HCT116 (cell line): ENCODE results near the gene HS6ST3. TPM values are rescaled to one million over a fixed set of nuclear protein-coding genes. Genes with fewer than 3 reads are reported as not detected.

ENCODE experiments used
- ATAC-seq: fragments of 200-7000 bp; cut with Tn5 transposase; 2 replicates; pipeline ENCODE4 v1.9.1; 2020; ENCODE audit warnings: mild to moderate bottlenecking, moderate library complexity
- BruUV-seq: library from RNA; stranded (reverse); fragments of 400-500 nt; replicated peaks from 2 replicates; lab custom pipeline; 2021; lab: Mats Ljungman, UMichigan
- CTCF ChIA-PET: fragments of 300-600 bp; sonication (Branson Sonifier 250); formaldehyde crosslinking; loops from one replicate; lab custom pipeline; 2021; ENCODE audit warnings: antibody characterized with exemption; lab: Charles Lee
- POLR2A ChIA-PET: fragments of 300-600, 350-600 bp; sonication (Branson Sonifier 250); formaldehyde crosslinking; loops from one replicate; lab custom pipeline; 2021; ENCODE audit warnings: antibody characterized with exemption; lab: Charles Lee
- RAD21 ChIA-PET, 2 experiments: fragments of 300-600 bp; sonication (Branson Sonifier 250); formaldehyde crosslinking; loops; one replicate each; lab custom pipeline; 2023; ENCODE audit warnings: low total read pairs in 2 of 2; ENCODE audit not compliant: uncharacterized antibody in 2 of 2, unreplicated experiment in 2 of 2, low non-redundant PET in 1 of 2; lab: Charles Lee
- DNase-seq: peaks from one replicate; pipeline ENCODE4 v3.0.0-alpha.2; 2010; ENCODE audit warnings: low read depth, low spot score
- H2AFZ ChIP-seq: fragments of 200-600 bp; shearing (Covaris generic), sonication (generic); 2 replicates; pipeline ENCODE4 v1.6.1; 2017; ENCODE audit warnings: low read depth, mixed run types, mixed read lengths, antibody characterized with exemption, low read length; ENCODE audit not compliant: poor library complexity, severe bottlenecking
- H3K27ac ChIP-seq: 2 replicates; pipeline ENCODE4 v1.5.1; 2012; ENCODE audit warnings: low read depth, low read length
- H3K27me3 ChIP-seq: fragments of 200-600 bp; sonication (generic); 2 replicates; pipeline ENCODE4 v1.6.1; 2016; ENCODE audit warnings: mixed run types, low read length, mixed read lengths; ENCODE audit not compliant: insufficient read depth
- H3K36me3 ChIP-seq, 2 experiments: fragments of 200-500 bp in 1 of 2; fragments of 200-600 bp in 1 of 2; sonication (Bioruptor generic) in 1 of 2; sonication (generic) in 1 of 2; 2 replicates each; pipeline versions ENCODE4 v1.5.1 to v1.6.1; 2014 to 2016; ENCODE audit warnings: low read length in 2 of 2, inconsistent platforms in 1 of 2, mixed read lengths in 1 of 2, mixed run types in 1 of 2; ENCODE audit not compliant: insufficient read depth in 2 of 2, control insufficient read depth in 1 of 2
- H3K4me1 ChIP-seq, 2 experiments: fragments of 200-600 bp in 1 of 2; sonication (generic) in 1 of 2; 2 replicates each; pipeline versions ENCODE4 v1.5.1 to v1.6.1; 2012 to 2017; ENCODE audit warnings: low read length in 2 of 2, inconsistent platforms in 1 of 2, mild to moderate bottlenecking in 1 of 2, mixed read lengths in 1 of 2, mixed run types in 1 of 2, moderate library complexity in 1 of 2; ENCODE audit not compliant: insufficient read depth in 2 of 2, control insufficient read depth in 1 of 2
- H3K4me2 ChIP-seq: fragments of 200-600 bp; sonication (generic); 2 replicates; pipeline ENCODE4 v1.6.1; 2017; ENCODE audit warnings: mixed run types, low read length, mixed read lengths
- H3K4me3 ChIP-seq, 2 experiments: fragments of 200-600 bp in 1 of 2; sonication (generic) in 1 of 2; replicated peaks in 1 of 2; 2 replicates each; pipeline ENCODE4 v1.5.1; 2011 to 2016; ENCODE audit warnings: low read length in 2 of 2, control low read depth in 1 of 2, low read depth in 1 of 2, mild to moderate bottlenecking in 1 of 2, mixed read lengths in 1 of 2, mixed run types in 1 of 2
- H3K79me2 ChIP-seq: fragments of 200-600 bp; sonication (generic); 2 replicates; pipeline ENCODE4 v1.6.1; 2017; ENCODE audit warnings: mild to moderate bottlenecking, mixed run types, low read length, moderate library complexity, mixed read lengths; ENCODE audit not compliant: insufficient read depth
- H3K9ac ChIP-seq: fragments of 200-600 bp; sonication (generic); 2 replicates; pipeline ENCODE4 v1.6.1; 2016; ENCODE audit warnings: low read length, mixed read lengths
- H3K9me2 ChIP-seq: fragments of 200-600 bp; sonication (generic), shearing (Covaris generic); 2 replicates; pipeline ENCODE4 v1.6.1; 2017; ENCODE audit warnings: mixed run types, mild to moderate bottlenecking, moderate library complexity; ENCODE audit not compliant: insufficient read depth
- H3K9me3 ChIP-seq, 2 experiments: fragments of 200-500 bp in 1 of 2; fragments of 200-600 bp in 1 of 2; sonication (Bioruptor generic) in 1 of 2; sonication (generic) in 1 of 2; 2 replicates each; pipeline ENCODE4 v1.6.1; 2014 to 2017; ENCODE audit warnings: low read length in 2 of 2, mixed read lengths in 2 of 2, inconsistent platforms in 1 of 2, low read depth in 1 of 2, mild to moderate bottlenecking in 1 of 2, mixed run types in 1 of 2, moderate library complexity in 1 of 2; ENCODE audit not compliant: control insufficient read depth in 1 of 2, insufficient read depth in 1 of 2
- H4K20me1 ChIP-seq: fragments of 200-600 bp; sonication (generic), shearing (Covaris generic); 2 replicates; pipeline ENCODE4 v1.6.1; 2017; ENCODE audit warnings: mixed run types, mild to moderate bottlenecking, moderate library complexity; ENCODE audit not compliant: insufficient read depth
- CBX3 ChIP-seq: IDR thresholded peaks from 2 replicates; pipeline ENCODE4 v1.6.1; 2012; ENCODE audit warnings: low read depth
- CEBPB ChIP-seq: IDR thresholded peaks from 2 replicates; pipeline ENCODE4 v1.6.1; 2012; ENCODE audit warnings: low read depth
- EGR1 ChIP-seq: IDR thresholded peaks from 2 replicates; pipeline ENCODE4 v1.6.1; 2012; ENCODE audit warnings: low read depth
- ELF1 ChIP-seq: IDR thresholded peaks from 2 replicates; pipeline ENCODE4 v1.6.1; 2012; ENCODE audit warnings: low read depth, borderline replicate concordance
- EZH2 ChIP-seq: fragments of 200-600 bp; sonication (generic); IDR thresholded peaks from 2 replicates; pipeline ENCODE4 v1.6.1; 2017; ENCODE audit warnings: antibody characterized with exemption, mixed run types
- EZH2phosphoT487 ChIP-seq: fragments of 200-600 bp; IDR thresholded peaks from 2 replicates; pipeline ENCODE4 v1.6.1; 2018; ENCODE audit warnings: antibody characterized with exemption, borderline replicate concordance
- FOSL1 ChIP-seq: IDR thresholded peaks from 2 replicates; pipeline ENCODE4 v1.6.1; 2012; ENCODE audit warnings: low read depth
- JUND ChIP-seq: IDR thresholded peaks from 2 replicates; pipeline ENCODE4 v1.6.1; 2012
- POLR2A ChIP-seq: IDR thresholded peaks from 2 replicates; pipeline ENCODE4 v1.7.0; 2011; ENCODE audit warnings: borderline replicate concordance; ENCODE audit not compliant: insufficient read depth, insufficient read length; ENCODE audit errors: extremely low read depth
- RAD21 ChIP-seq: IDR thresholded peaks from 2 replicates; pipeline ENCODE4 v1.6.1; 2012; ENCODE audit warnings: low read depth, mild to moderate bottlenecking
- REST ChIP-seq: IDR thresholded peaks from 2 replicates; pipeline ENCODE4 v1.6.1; 2012; ENCODE audit warnings: low read depth
- SIN3A ChIP-seq: IDR thresholded peaks from 2 replicates; pipeline ENCODE4 v1.6.1; 2012; ENCODE audit warnings: low read depth
- SP1 ChIP-seq: IDR thresholded peaks from 2 replicates; pipeline ENCODE4 v1.6.1; 2012; ENCODE audit warnings: low read depth
- SRF ChIP-seq: IDR thresholded peaks from 2 replicates; pipeline ENCODE4 v1.6.1; 2012; ENCODE audit warnings: low read depth
- TCF7L2 ChIP-seq: IDR thresholded peaks from 2 replicates; pipeline ENCODE4 v1.7.0; 2011; ENCODE audit warnings: borderline replicate concordance, inconsistent platforms; ENCODE audit not compliant: insufficient read depth, insufficient read length; ENCODE audit errors: extremely low read depth
- YY1 ChIP-seq: IDR thresholded peaks from 2 replicates; pipeline ENCODE4 v1.6.1; 2011; ENCODE audit warnings: low read length, low read depth, moderate library complexity, mild to moderate bottlenecking; ENCODE audit not compliant: insufficient replicate concordance; ENCODE audit errors: extremely low read depth
- ZBTB33 ChIP-seq: IDR thresholded peaks from 2 replicates; pipeline ENCODE4 v1.6.1; 2011; ENCODE audit warnings: mild to moderate bottlenecking, low read length, moderate library complexity; ENCODE audit not compliant: insufficient replicate concordance; ENCODE audit errors: extremely low read depth
- intact Hi-C: fragments of 100-400 bp; cut with micrococcal nuclease; formaldehyde crosslinking; loops from 2 replicates; pipeline ENCODE4 v1.10.0; 2022
- total RNA-seq: library from RNA; stranded (reverse); gene quantifications from one replicate; pipeline ENCODE4 v1.2.1, GENCODE V29; 2021; ENCODE audit not compliant: unreplicated experiment
- TF ChIP-seq, protein P1 (sequence below): IDR thresholded peaks from 2 replicates; pipeline ENCODE4 v1.6.1; 2012

The HS6ST3 gene
- total RNA-seq, 1 experiment from 2014 or later, result 0.10 TPM

DNA sequence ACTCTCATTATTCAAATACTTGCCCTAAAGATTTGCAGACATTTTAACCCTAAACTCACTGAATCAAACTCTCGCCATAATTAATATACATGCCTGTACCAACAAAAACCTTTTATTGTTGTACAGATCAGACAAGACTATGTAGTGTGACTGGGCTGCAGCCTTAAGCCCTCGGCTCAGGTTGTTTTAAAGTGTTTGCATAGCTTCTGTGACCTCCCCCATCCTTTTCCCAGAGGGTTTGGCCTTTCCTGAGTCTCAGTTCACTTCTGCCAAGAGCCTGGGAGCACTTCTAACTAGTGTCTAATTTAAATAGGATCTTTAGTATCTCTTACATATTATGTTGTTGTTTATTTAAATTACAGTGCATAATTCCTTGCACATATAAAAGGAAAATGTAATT is 158.2 kb downstream of the HS6ST3 start:
- intact Hi-C loops, result no loop called here
- ChIA-PET RAD21 (no interaction called here), CTCF (no interaction called here), POLR2A (no interaction called here)
- ATAC-seq (no peak), DNase-seq (no peak)
- Histone ChIP-seq H3K79me2 (no peaks in the 10 kb centered on the region), H3K36me3 (no peaks in the 10 kb centered on the region), H3K4me2 (no peak overlapping the region), H3K4me3 (no peak overlapping the region), H3K4me1 (no peaks in the 10 kb centered on the region), H3K27ac (no peak overlapping the region), H3K9me3 (no peaks in the 10 kb centered on the region), H2AFZ (no peak overlapping the region), H4K20me1 (no peaks in the 10 kb centered on the region), H3K9me2 (no peaks in the 10 kb centered on the region), H3K27me3 (peaks cover 5% of the 10 kb centered on the region), H3K9ac (no peak overlapping the region)
- TF ChIP-seq EZH2 (no peak), REST (no peak), EGR1 (no peak), JUND (no peak), SRF (no peak), YY1 (no peak), SP1 (no peak), EZH2phosphoT487 (no peak), CBX3 (no peak), SIN3A (no peak), ZBTB33 (no peak), CEBPB (no peak), TCF7L2 (no peak), RAD21 (no peak), FOSL1 (no peak), ELF1 (no peak), POLR2A (no peak)
- TF ChIP-seq, protein P1, sequence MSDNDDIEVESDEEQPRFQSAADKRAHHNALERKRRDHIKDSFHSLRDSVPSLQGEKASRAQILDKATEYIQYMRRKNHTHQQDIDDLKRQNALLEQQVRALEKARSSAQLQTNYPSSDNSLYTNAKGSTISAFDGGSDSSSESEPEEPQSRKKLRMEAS, result no peak
- no TSS peak for BruUV-seq
